ENCODE data around the gene CAND1.

GRCh38 chr12:67357376-67358125 lies 88.4 kb downstream of the CAND1 start:
- no peak for TF ChIP-seq CTCF (IDR thresholded peaks at IDR 0.05)
- TF ChIP-seq PREB (CRISPR knock-in tag; IDR thresholded peaks at IDR 0.05; ENCODE audit: borderline replicate concordance), result no peak
- no peak for TF ChIP-seq SP1 (CRISPR knock-in tag; conservative IDR thresholded peaks at IDR 0.05)
- no peak for TF ChIP-seq FOXP1 (CRISPR knock-in tag; IDR thresholded peaks at IDR 0.05; ENCODE audit: borderline replicate concordance)
- no peak for TF ChIP-seq FOXJ3 (CRISPR knock-in tag; IDR thresholded peaks at IDR 0.05; ENCODE audit: borderline replicate concordance)
- no peak for TF ChIP-seq NFYB (CRISPR knock-in tag; conservative IDR thresholded peaks at IDR 0.05; ENCODE audit: low read depth)
- TF ChIP-seq MAX (CRISPR knock-in tag; IDR thresholded peaks at IDR 0.05), result no peak
- no peak for TF ChIP-seq TEAD4 (CRISPR knock-in tag; IDR thresholded peaks at IDR 0.05)
- TF ChIP-seq ELF4 (CRISPR knock-in tag; IDR thresholded peaks at IDR 0.05; ENCODE audit: low read depth), result no peak
- no peak for TF ChIP-seq ATF2 (CRISPR knock-in tag; IDR thresholded peaks at IDR 0.05; ENCODE audit: borderline replicate concordance, low read depth)
- no peak for TF ChIP-seq ATF1 (CRISPR knock-in tag; IDR thresholded peaks at IDR 0.05)
- TF ChIP-seq JUN (CRISPR knock-in tag; IDR thresholded peaks at IDR 0.05), result no peak
- TF ChIP-seq SMAD3 (CRISPR knock-in tag; IDR thresholded peaks at IDR 0.05; ENCODE audit: borderline replicate concordance), result no peak
- no peak for TF ChIP-seq RELA (CRISPR knock-in tag; IDR thresholded peaks at IDR 0.05; ENCODE audit: borderline replicate concordance)

All from WTC11 (cell line).